Upper lobe of left lung (tissue), 4 donors: ENCODE measurements around the gene TGM6.

Experiments
- EP300 ChIP-seq, 4 donors: sonication (generic); formaldehyde crosslinking; IDR thresholded peaks; one replicate each; pipeline ENCODE4 v1.5.1; 2017; ENCODE audit warnings: antibody characterized with exemption in 4 of 4, control low read depth in 2 of 4
- POLR2AphosphoS5 ChIP-seq, 2 donors: sonication (generic); formaldehyde crosslinking; IDR thresholded peaks; one replicate each; pipeline ENCODE4 v1.5.1; 2017; ENCODE audit warnings: antibody characterized with exemption in 2 of 2
- TF ChIP-seq, protein P1 (sequence below), 6 experiments: fragments of 450-650 bp in 4 of 6; fragments of 200-600 bp in 2 of 6; sonication (generic) in 2 of 6; IDR thresholded peaks; one replicate each; pipeline ENCODE4 v1.5.1; 2016 to 2019; ENCODE audit warnings: antibody characterized with exemption in 6 of 6

DNA sequence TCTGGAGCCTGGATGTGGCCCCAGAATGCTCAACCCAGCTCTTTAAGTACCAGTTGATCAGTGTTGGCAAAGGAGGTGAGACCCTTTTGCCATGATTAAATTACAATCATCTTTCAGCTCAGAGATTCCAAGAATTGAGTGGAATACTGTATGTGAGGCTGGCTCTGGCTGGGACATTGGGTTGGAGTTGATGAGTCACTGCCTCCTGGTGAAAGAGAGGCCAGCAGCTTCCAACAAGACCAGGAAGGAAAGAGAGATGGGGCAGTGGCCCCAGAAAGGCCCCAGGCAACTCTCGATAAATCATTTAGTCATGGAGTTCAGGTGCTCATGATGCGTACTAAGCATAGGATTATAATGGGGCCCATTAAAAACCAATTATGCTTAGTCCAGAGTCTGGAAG lies 2.1 kb downstream of the TGM6 start:
- TF ChIP-seq, protein P1, sequence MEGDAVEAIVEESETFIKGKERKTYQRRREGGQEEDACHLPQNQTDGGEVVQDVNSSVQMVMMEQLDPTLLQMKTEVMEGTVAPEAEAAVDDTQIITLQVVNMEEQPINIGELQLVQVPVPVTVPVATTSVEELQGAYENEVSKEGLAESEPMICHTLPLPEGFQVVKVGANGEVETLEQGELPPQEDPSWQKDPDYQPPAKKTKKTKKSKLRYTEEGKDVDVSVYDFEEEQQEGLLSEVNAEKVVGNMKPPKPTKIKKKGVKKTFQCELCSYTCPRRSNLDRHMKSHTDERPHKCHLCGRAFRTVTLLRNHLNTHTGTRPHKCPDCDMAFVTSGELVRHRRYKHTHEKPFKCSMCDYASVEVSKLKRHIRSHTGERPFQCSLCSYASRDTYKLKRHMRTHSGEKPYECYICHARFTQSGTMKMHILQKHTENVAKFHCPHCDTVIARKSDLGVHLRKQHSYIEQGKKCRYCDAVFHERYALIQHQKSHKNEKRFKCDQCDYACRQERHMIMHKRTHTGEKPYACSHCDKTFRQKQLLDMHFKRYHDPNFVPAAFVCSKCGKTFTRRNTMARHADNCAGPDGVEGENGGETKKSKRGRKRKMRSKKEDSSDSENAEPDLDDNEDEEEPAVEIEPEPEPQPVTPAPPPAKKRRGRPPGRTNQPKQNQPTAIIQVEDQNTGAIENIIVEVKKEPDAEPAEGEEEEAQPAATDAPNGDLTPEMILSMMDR (IDR thresholded peaks at IDR 0.05): no peak
- TF ChIP-seq EP300 (IDR thresholded peaks at IDR 0.05) (no peak), POLR2AphosphoS5 (IDR thresholded peaks at IDR 0.05) (no peak)
